BJ (cell line): ENCODE data around the gene OGDH. TPM values are rescaled to one million over a fixed set of nuclear protein-coding genes. Genes with fewer than 3 reads are reported as not detected.

ENCODE experiments used
- CTCF ChIA-PET: fragments of 350-600 bp; formaldehyde crosslinking; extraction: SDS; loops from one replicate; lab custom pipeline; 2021; ENCODE audit warnings: antibody characterized with exemption, inconsistent platforms; lab: Yijun Ruan, JAX
- POLR2A ChIA-PET: fragments of 300-600 bp; sonication (Branson Sonifier 250); formaldehyde crosslinking; extraction: SDS; loops from one replicate; lab custom pipeline; 2021; ENCODE audit warnings: antibody characterized with exemption; lab: Charles Lee
- DNase-seq: peaks from one replicate; pipeline ENCODE4 v3.0.0-alpha.2; 2011; ENCODE audit warnings: low read depth
- H3K27me3 ChIP-seq: 2 replicates; pipeline ENCODE4 v1.6.0; 2011; ENCODE audit warnings: low read length; ENCODE audit not compliant: control insufficient read depth, insufficient read depth
- H3K36me3 ChIP-seq: 2 replicates; pipeline ENCODE4 v1.5.1; 2011; ENCODE audit warnings: low read length; ENCODE audit not compliant: control insufficient read depth, insufficient read depth
- H3K4me3 ChIP-seq: 2 replicates; pipeline ENCODE4 v1.5.1; 2011; ENCODE audit warnings: low read depth, mild to moderate bottlenecking, control low read depth, low read length
- polyA plus RNA-seq: library from polyadenylated mRNA; depleted of rRNA; stranded (reverse); fragments of >200 nt; gene quantifications from 2 replicates; pipeline ENCODE4 v1.2.3, GENCODE V29; 2011
- TF ChIP-seq, protein P1 (sequence below): IDR thresholded peaks from 2 replicates; pipeline ENCODE4 v1.5.1; 2011; ENCODE audit warnings: low read depth, mild to moderate bottlenecking, control low read depth, inconsistent platforms, low read length, moderate library complexity; ENCODE audit not compliant: insufficient read depth

Gene OGDH
- polyA plus RNA-seq, 1 experiment, result 51.3 TPM

DNA sequence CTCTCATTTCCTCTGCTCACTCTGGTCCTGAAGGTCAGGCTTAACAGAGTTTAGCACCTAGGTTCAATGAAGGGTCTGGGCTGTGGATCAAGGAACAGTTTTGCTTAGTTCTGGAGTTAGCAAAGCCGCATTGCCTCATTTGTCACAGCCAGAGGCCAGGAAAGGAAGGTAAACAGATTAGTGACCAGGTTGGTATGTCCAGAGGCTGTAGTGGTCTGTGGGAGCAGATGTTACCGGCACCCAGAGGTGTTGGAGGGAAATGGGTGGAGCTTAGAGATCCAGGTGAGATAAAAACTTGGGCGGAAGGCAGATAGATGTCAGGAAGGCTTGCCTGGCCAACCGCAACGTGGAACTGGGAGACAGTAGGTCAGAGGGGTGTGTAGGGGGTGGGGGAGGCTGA is 105.6 kb downstream of the OGDH start:
- CTCF ChIA-PET, result no interaction called here
- peaks cover 17% of the 10 kb centered on the region for H3K36me3 ChIP-seq
- POLR2A ChIA-PET, result no interaction called here
- no peaks in the 10 kb centered on the region for H3K27me3 ChIP-seq
- TF ChIP-seq, protein P1, sequence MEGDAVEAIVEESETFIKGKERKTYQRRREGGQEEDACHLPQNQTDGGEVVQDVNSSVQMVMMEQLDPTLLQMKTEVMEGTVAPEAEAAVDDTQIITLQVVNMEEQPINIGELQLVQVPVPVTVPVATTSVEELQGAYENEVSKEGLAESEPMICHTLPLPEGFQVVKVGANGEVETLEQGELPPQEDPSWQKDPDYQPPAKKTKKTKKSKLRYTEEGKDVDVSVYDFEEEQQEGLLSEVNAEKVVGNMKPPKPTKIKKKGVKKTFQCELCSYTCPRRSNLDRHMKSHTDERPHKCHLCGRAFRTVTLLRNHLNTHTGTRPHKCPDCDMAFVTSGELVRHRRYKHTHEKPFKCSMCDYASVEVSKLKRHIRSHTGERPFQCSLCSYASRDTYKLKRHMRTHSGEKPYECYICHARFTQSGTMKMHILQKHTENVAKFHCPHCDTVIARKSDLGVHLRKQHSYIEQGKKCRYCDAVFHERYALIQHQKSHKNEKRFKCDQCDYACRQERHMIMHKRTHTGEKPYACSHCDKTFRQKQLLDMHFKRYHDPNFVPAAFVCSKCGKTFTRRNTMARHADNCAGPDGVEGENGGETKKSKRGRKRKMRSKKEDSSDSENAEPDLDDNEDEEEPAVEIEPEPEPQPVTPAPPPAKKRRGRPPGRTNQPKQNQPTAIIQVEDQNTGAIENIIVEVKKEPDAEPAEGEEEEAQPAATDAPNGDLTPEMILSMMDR, result no peak
- H3K4me3 ChIP-seq, result no peak overlapping the region
- DNase-seq, result no peak

DNA sequence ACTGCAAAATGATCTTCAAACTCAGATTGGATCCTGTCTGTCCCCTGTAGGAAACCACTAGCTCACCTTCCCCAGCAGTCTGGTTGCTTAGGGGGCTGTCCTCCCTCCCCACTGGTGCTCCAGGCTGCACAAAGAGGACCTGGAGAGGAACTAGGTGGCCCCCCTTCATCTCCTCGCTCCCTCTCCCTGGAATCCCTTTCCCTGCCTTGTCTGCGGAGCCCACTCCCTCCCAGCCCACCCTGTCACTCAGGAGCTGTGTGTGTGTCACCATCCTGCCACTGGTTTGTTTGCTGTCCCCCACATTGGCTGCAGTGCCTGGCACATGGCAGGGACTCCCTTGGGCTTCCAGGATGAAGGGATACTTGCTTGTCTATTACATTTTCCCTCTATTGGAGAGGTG is 106.7 kb downstream of the OGDH start:
- no peak overlapping the region for H3K4me3 ChIP-seq
- TF ChIP-seq, protein P1, result no peak
- no peaks in the 10 kb centered on the region for H3K27me3 ChIP-seq
- H3K36me3 ChIP-seq, result peaks cover 8% of the 10 kb centered on the region
- ChIA-PET CTCF (no interaction called here), POLR2A (no interaction called here)
- DNase-seq, result no peak

DNA sequence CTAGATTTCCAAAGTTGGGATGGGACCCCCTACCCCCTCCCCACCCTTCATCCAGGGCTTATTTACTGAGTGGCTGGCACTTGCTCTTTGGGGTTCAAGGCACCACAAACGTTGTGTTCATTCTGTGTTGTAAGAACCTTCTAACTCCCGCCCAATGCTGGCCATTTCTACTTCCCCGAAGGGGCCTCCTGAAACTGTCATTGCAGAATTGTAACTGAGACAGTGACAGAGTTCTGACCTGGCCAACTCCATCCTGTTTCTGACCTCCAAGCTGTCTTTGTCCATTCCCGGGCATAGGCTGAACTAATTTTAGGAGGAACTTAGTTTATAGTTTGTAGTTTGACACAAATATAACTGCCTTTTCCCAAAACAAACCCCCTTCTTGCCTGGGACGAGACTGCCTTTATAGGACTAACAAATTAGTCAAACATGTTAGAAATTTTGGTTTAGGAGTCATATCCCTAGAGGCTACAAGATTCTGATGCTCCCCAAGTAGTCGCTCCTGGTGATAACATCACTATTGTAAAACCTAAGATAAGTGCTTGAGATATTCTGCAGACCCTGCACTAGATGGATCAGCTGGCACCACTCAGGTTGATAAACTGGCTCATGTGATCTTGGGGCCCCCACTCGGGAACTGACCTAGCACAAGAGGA is 107.4 kb downstream of the OGDH start:
- TF ChIP-seq, protein P1, result no peak
- Histone ChIP-seq H3K36me3 (peaks cover 8% of the 10 kb centered on the region), H3K4me3 (no peak overlapping the region), H3K27me3 (no peaks in the 10 kb centered on the region)
- POLR2A ChIA-PET, result no interaction called here
- DNase-seq, result no peak
- CTCF ChIA-PET, result no interaction called here

DNA sequence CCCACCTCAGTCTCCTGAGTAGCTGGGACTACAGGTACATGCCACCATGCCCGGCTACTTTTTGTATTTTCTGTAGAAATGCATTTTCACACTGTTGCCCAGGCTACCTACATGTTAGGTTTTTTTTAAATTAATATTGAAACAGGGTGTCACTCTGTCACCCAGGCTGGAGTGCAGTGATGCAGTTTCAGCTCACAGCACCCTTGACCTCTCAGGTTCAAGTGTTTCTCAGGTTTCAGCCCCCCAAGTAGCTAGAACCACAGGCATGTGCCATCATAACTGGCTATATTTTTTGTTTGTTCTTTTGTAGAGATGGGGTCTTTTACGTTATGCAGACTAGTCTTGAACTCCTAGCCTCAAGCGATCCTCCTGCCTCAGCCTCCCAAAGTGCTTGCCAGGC is 109.8 kb downstream of the OGDH start:
- TF ChIP-seq, protein P1, result no peak
- Histone ChIP-seq H3K36me3 (no peaks in the 10 kb centered on the region), H3K27me3 (no peaks in the 10 kb centered on the region), H3K4me3 (no peak overlapping the region)
- no peak for DNase-seq
- ChIA-PET CTCF (no interaction called here), POLR2A (no interaction called here)

DNA sequence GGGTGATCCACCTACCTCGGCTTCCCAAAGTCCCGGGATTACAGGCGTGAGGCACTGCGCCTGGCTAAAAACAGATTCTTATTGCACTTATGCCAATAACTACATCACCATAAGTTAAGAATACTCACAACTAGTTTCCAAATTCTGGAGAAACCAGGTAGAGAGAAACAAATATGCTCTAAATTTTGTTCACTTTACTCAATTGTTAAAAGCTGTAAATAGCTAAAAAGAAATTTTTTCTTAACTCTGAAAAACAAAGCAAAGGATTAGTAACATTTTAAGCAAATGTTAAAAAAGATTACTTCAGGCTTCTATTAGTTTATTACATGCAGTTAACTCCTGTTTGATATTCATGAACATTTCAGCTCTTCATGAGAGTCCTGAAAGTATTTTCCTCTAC is 113.9 kb downstream of the OGDH start:
- no peaks in the 10 kb centered on the region for H3K27me3 ChIP-seq
- no peak for DNase-seq
- ChIA-PET POLR2A (no interaction called here), CTCF (no interaction called here)
- TF ChIP-seq, protein P1, result no peak
- H3K36me3 ChIP-seq, result no peaks in the 10 kb centered on the region
- H3K4me3 ChIP-seq, result no peak overlapping the region
